ENCODE measurements around the gene TATDN2. TPM values are rescaled to one million over a fixed set of nuclear protein-coding genes. Genes with fewer than 3 reads are reported as not detected.

The TATDN2 gene
- total RNA-seq, 1 donor from 2014 or later, result 8.9 TPM

DNA sequence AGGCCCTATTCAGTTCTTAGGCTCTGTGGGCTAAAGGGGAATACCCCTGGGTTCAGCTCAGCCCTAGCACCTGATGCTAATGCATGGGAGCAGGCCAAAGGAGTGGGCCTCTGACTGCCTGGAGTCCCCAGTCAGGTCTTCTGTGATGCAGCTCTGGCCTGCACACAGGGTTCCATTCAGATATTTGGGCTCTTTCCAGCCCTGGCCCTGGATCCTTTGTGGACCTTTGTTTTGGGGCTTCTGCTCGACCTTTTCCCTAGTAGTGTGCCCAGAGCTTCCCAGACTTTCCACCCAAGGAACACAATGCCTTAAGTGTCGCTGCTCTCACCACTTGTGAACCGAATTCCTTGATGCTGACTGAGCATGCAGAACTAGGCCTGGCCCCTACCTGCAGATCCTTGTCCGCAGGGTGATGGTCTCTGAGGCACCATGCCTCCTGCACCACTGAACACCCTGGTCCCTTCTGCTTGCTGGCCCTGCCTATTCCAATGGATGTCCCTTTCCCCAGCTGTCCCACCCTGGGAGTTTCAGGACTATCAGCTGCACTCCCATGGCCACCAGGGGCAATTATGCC, 67.6 kb downstream of the TATDN2 start:
- no peak for DNase-seq (ENCODE audit: low read depth)

DNA sequence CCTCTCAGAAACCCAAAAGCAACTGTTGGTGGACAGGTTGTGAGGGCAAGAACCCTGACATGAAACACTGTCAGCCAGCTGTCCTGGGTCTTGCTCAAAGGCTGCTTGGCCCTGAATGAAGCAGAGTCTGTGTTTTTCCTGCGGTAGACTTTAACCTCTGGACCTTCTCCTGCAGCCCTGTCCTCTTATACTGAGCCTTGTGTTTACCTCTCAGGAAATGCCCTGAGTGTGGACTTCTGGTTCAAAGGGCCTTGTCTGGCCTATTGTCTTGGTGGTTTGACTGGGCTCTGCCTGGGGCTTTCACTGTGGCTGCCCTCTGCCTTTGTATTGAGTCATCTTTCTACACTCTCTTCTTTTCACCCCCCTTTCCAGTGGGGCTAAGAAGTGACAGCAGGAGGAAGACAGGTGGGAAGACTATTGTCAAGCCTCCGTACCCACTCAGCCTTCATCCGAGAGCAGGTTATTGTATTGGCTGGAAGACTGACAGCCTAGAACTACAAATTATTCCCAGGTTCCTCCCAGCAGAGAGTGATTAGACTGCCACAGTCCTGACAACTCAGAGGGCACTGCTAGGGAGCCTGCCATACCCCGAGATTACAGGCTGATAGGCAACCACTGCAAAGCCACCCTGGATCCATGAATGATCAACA, 69.2 kb downstream of the TATDN2 start:
- no peak for DNase-seq (ENCODE audit: low read depth)

DNA sequence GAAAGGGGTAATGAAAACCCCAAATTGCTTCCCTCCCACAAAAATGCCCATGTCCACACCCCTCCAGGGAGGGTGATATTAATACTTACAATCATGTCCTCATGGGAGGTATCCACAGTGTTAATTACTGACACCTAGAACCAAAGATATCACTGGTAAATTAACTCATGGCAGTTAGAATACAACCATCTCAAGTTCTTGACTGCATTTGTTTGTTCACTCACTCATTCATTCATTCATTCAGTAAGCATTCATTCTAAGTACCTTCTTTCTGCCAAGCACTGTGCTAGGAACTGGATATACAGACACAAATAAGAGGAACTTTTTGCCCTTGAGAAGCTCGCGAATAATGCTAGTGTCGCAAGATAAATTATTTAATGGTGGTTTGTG, 69.7 kb downstream of the TATDN2 start:
- DNase-seq (ENCODE audit: low read depth), result no peak

DNA sequence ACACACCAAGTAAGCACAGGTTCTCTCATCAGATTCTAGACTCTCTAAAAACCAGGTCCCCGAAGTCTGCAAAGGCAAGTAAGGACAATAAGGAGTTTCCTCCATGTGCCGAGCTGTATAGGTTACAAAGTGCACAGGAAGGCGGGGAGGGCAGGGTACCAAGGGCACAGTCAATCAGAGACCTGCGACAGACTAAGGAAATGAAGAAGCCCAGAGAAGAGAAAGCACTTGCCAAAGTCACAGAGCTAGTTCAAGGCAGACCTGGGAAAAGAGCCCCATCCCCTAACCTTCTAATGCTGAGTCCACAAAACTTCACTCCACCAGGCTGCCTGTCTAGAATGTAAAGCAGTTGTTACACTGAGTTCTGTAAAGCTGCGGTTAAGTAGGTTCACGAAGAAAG, 71.0 kb downstream of the TATDN2 start:
- DNase-seq (ENCODE audit: low read depth), result no peak

DNA sequence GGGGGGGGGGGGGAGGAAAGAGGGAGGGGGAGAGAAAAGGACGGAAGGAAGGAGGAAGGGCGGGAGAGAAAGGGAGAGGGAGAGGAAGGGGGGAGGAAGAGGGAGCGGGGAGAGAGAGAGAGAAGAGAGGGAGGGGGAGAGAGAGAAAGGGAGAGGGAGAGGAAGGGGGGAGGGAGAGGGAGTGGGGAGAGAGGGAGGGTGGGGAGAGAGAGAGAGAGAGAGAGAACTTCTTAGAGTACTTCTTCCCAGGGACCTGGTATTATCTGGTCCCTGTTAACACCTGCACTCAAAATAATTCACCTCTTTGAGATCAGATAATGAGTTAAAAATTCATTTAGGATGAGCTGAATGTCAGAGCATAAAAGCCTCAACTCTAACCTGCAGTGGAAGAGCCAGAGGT, 71.5 kb downstream of the TATDN2 start:
- no peak for DNase-seq (ENCODE audit: low read depth)

DNA sequence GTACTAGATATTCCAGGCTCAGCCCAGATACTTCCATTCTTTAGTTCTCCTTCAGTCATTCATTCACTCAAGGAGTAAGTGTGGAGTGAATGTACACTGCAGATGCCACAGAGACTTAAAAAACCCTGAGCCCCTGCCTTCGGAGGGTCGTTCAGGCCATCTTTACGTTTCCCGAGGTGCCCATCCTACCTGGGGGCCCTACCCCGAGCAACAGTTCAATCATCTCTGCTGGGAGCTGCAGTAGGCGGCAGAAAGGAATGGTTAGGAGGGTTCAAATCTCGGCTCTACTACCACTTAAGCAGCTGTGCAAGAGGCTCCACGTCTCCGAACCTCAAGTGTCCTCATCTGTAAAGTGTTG, 72.0 kb downstream of the TATDN2 start:
- no peak for DNase-seq (ENCODE audit: low read depth)

DNA sequence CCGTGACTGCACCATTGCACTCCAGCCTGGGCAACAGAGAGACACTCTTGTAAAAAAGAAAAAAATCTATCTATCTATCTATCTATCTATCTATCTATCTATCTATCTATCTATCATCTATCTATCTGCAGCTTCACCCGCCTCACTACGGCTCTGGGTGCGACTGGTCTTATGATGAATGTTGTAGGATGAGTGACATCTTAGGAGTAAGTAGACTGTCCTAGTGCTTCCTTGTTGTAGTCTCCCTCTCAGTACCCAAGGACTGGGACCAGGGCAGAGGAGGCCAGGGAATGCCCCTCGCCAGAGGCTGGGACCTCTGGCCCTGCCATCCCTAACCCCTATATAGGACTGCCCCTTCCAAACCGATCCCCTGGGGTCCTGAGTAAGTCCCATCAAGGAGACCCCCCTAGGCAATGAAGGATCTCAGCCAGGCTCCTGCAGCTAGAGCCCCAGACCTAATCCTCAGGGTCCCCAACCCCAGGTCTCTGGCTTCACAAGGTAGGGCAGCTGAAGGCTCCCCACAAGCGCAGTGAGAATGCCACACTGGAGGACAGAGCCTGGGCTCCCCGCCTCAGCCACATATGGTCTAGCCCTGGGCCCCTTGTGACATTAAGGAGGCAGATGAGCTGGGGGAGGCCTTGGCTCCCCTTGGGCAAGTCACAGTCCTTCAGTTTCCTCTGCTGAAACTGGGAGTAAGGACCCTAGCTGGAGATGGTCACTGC, 73.5 kb downstream of the TATDN2 start:
- no peak for DNase-seq (ENCODE audit: low read depth)

DNA sequence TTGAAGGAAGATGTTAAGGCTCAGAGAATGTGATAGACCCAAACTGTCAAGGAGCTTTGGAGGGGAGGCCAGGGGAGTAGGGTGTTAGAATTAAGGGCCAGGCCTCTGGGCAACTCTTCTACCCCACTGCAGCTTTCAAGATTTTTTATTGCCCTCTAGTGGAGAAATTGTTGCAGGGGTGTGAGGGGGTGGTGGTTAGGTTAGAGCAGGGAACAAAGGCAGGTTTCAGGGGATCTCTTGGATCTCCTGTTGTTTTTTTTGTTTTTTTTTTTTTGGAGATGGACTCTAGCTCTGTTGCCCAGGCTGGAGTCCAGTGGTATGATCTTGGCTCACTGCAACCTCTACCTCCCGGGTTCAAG, 74.1 kb downstream of the TATDN2 start:
- DNase-seq (ENCODE audit: low read depth), result no peak

DNA sequence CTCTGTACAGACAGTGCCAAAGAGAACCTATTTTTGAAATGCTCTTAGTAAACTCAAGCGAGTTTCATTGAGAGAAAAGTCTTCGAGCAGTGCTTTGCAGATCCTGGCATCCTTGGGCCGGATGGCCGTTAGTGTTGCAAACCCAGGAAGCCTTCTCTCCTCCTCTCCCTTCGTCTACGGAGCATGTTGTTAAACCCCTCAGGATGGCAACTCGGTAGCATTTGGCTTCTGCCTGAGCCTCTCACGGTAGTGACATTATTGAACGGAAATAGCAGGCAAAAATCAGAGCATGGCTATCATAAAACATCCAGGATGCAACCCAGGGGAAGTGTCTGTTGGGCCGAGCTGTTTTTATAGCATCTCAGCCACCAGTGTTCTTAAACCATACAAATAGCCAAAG, 79.3 kb downstream of the TATDN2 start:
- no peak for DNase-seq (ENCODE audit: low read depth)

DNA sequence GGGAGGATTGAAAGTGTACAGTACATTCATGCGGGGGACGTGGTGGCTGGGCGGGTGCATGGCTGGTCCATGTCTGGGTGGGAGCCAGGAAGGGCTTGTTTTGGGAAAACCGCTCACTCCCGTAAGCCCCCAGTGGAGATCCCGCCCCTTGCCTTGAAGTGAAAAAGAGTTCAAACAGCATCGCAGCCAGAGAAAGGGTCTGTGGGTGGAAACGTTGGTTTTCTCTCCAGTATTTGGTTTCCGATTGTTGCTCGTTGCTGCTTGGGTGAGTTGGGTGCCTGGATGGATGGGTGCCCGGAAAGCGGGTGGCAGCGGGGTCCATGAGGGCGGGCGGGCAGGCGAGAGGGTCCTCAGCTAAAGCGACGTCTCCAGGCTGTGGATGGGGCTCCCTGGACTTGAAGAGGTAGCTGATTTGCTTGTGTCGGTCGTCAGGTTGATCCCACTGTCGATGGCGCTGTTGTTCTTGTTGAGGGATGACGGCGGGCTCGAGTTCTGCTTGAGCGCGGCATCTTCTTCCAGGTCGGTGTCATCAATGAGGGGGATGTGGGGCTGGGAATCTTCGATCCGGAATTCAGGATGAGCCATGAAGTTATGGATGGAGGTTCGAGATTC, 80.3 kb downstream of the TATDN2 start:
- no peak for DNase-seq (ENCODE audit: low read depth)

DNA sequence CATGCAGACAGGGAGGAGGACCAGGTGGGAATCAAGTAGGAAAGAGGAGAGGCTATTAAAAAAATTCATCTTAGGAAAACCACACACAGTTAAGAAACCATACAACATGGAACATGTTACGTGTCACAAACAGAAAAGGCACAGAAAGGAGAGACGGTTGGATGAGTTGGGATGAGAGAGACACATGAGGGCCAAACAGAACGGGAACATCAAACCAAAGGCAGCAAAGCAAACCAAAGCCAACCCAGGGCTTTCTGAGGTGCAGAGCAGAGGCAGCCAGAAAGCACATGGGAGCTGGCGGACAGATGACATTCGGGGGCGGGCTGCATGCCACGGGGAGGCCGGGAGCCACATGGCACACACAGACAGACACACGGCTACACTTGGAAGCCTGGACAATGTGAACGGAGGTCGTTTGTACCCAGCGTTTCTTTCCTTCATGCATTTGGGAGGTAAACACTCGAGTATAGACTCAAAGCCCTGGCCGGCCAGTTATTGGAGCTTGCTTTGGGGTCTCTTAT, 81.3 kb downstream of the TATDN2 start:
- DNase-seq (ENCODE audit: low read depth), result no peak

DNA sequence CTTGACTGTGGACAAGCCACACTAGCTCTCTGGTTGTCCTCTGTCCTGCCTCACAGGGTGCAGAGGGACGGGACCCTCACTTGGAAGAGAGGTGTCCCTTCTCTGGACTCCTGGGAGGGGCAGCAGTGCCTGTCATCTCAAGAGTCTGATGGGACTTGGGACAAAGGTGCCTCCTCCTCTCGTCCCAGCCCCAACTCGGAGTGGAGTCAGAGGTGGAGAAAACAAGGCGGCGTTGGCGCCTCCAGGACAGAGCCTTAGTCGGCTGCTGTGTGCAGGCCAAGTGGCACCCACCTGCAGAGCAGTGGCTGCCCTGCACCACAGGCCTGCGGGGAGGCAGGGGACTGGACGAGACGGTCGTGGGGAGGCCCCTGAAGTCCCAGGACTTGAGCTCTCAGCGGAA, 82.1 kb downstream of the TATDN2 start:
- no peak for DNase-seq (ENCODE audit: low read depth)

MicroRNAs within 50 kb of the gene (microRNA counts, 767-probe panel; counts per million panel counts)
- microRNA hsa-miR-378b, result not detected

Small RNAs within 50 kb of the gene (microRNA-seq; reads per million reads assigned to microRNA genes)
- gene MIR378B, result not detected

Other genes with a start within 250 kb of the TATDN2 start
- 0.51 and 1.6 TPM in 2 replicates for gene FANCD2, start 222.0 kb upstream of the TATDN2 start, total RNA-seq
- gene FANCD2OS, start 140.2 kb upstream of the TATDN2 start, total RNA-seq, result not detected in 2 replicates
- gene BRK1, start 132.8 kb upstream of the TATDN2 start, total RNA-seq, result 71.3 and 114 TPM in 2 replicates
- gene VHL, start 106.7 kb upstream of the TATDN2 start, total RNA-seq, result 23.0 and 23.9 TPM in 2 replicates
- gene IRAK2, start 83.5 kb upstream of the TATDN2 start, total RNA-seq, result 2.3 and 2.9 TPM in 2 replicates
- not detected in 2 replicates for gene GHRL, start 44.5 kb downstream of the TATDN2 start, total RNA-seq
- gene SEC13, start 72.7 kb downstream of the TATDN2 start, total RNA-seq, result 123 and 192 TPM in 2 replicates